Stimulated activated CD4-positive, alpha-beta T cell treated with anti-CD3 and anti-CD28 coated beads, Interleukin-15, amount 100 ng/mL, for 24 hours (primary cell): ENCODE results near the gene CDC73.
"Not testable (repeated sequence)": the region's sequence is repeated elsewhere in the genome, so short reads cannot be mapped to it uniquely, and the experiment has no call there.

Source experiments
- DNase-seq: peaks from one replicate; pipeline ENCODE4 v3.0.0-alpha.2; 2020

CDC73 gene

DNA sequence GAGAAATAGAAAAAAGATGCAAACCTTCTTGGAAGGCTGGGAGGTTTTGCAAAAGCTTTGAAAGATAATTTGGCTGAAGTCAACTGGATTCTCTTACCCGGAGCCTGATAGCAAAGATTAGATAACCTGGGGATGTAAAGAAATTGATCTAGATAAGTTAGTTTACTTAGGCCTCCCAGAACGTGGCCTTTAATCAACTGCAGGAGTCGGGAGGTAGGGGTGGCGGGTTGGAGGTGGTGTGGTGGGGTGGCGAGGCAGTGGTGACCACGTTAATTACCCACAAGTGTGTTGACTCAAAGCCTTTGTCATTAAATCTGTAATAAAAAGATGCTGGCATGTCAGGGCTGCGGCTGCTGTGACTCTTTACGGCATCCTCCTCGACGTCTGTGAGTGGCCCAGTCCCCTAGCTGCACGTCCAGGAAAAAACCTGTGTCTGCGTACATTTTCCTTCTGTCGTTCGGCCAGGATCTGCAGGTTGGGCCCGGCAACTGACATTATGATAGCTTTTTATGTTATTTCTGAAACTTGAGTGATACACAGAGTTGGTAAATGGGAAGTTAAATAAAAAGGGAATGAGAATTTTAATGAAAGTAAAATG is 115.6 kb downstream of the CDC73 start:
- no peak for DNase-seq

DNA sequence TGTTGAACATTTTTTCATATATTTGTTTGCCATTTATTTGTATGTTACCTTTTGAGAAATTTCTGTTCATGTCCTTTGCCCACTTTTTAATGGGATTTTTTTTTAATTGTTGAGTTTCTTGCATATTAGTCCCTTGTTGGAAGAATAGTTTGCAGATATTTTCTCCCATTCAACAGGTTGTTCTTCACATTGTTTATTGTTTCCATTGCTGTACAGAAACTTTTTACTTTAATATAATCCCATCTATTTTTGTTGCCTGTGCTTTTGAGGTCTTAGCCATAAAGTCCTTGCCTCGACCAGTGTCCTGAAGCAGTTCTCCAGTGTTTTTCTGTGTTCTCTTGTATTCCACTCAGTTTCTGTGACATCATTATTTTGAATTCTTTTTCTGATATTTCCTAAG is 118.8 kb downstream of the CDC73 start:
- DNase-seq = no peak

DNA sequence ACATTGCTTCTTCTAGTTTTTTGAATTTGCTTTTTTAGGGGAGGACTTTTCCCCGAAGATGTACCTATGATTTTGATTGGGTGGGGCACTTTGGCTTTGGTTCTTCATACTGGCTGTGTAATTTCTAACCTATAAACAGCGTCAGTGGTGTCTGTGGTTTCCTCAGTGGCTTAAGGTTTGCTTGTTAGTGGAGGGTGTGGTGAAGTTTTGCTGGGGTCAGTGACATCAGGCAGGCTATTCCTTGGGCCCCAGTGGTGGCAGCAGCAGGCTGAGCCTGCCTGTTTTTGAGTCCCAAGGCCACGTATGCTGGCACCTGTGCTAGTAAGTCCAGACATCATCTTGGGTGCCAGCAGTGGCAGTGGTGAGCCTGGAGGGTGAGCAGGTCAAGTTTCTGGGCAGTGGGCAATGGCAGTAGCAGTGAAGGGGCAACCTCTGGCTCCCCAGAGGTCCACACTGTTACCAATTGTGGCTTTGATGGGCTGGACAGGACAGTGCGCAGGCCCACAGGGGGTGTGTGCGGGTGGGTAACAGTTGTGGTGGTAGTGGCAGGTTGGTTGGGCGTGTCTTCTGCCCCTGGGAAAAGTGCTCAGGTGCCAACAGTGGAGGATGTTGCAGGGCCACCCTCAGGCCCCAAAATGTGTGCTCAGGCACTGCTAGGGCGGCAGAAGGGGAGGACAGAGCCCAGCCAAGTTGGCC is 119.4 kb downstream of the CDC73 start:
- no peak for DNase-seq

DNA sequence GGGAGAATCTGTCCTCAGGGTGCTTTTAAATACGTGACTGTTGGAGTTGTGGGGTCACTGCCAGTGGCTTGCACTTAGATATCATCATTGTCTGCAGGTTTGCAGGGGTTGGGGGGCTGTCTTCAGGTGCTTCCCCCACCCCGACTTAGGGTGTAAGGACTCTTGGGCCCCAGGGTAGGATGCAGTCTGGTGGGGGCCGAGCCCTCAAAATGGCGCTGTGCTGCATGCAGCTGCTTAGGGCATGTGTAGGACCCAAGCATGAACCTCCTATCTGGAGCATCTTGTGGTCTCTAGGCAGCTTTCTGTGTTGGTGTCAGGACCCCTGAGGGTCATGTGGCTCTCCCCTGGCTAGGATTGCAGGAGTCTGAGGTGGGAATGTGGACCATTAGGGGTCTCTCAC is 120.2 kb downstream of the CDC73 start:
- no peak for DNase-seq

DNA sequence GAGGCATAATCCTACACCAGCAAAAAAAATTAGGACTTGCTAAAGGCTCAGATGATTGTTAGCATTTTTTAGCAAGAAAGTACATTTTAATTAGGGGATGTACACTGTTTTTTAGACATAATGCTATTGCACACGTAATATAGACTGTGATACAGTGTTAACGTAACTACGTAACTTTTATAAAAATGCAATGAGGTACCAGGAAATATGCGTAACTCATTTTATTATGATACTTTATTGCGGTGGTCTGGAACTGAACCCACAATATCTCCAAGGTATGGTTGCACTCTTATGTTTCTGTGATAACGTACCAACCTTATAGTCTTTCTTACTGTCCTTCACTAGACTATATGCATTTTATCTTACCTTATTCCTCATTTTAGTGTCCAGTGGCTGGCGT is 127.4 kb downstream of the CDC73 start:
- DNase-seq = no peak

DNA sequence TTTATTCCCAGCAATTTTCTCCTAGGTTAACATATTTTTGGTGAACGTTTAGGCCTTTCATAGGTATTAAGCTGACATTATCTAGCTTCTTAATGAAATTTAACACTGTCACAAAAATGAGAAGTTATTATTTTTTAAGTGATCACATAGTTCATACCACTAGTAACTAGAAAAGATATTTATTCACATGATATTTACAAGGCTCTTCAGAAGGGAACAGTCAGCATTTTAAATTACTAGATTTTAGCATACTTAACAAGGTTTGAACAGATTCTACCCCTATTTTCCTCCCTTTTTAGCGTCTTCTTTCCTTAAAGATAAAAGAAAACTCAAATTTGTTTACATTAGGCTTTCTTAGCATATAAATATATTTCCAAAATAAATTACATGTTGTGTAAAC is 130.1 kb downstream of the CDC73 start:
- DNase-seq = no peak

DNA sequence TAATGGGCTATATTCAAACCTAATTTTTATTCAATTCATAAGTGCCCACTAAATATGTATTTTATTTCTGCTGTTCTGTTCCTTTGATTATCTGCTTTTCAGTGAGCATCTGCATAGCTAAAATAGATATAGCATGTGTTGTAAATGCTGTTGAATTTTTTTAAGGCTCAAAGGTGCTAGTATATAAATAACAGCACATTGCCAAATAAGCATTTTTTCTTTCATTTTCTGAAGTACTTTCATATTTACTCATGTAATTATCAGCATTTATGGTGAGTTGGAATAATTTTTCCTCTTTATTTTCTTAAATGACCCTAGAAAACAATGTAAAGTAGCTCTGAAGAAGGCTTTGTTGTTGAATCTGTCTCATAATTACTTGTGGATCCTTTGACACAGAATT is 134.2 kb downstream of the CDC73 start:
- no peak for DNase-seq

DNA sequence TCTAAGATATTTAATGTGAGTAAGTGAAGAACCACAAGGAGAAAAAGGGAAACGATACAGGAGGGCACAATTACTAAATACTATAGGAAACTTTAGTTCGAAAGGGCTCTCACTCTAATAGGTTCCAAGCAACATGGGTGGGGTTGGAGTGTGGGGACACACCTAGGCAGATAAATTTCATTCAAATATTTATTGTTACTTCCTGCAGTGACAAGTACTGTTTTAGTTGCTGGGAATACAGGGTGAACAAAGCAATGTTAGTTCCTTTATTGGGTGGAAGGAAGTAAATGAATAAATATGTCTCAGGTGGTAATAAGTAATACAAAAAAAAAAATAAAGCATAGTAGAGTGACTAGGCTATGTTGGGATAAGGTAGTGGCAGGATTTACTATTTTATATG is 137.8 kb downstream of the CDC73 start:
- DNase-seq = no peak

DNA sequence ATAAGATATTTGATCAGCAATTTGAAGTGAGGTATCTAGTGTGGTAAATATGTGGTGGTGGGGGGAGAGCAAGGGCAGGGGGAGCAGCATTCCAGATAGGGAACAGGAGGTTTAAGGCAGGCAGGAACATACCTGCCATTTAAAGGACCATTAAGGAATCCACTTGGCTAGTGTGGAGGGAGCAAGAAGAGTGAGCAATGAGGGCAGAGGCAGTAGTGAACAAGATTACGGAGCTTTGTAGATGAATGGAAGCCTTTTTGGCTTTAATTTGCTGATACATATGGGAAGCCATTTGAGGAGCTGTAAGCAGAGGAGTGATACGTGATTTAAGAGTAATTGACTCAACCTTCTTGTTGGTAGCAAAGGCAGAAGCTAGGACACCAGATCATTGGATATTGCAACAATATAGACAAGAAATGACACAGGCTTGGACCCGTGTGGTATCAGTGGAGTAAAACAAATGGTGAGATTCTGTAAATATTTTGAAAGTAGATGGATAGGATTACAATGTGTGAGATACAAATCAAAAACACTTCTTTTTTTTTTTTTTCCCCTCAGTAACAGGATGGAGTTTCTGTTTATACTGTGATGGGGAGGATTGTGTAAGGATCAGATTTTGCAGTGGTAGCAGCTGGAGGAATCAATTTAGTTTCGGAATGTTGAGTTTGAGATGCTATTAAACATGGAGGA is 138.4 kb downstream of the CDC73 start:
- DNase-seq = no peak

DNA sequence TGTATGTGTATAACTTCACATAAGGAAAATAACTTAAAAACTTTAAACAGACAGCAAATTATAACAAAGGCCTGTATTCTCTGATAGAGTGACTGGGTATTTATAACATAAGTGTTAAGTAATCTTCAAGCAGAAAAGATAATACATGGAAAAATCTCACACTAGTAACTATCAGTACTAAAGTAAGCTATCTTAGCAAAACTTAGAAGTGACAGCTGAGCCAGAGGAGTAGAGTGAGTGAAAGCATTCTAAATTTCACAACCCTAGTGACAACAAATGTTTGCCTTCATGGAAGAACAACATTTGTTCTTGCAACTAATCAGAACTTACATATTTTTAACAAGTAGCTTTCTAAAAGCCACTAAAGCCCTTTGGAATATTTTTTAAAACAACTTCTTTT is 139.1 kb downstream of the CDC73 start:
- no peak for DNase-seq

DNA sequence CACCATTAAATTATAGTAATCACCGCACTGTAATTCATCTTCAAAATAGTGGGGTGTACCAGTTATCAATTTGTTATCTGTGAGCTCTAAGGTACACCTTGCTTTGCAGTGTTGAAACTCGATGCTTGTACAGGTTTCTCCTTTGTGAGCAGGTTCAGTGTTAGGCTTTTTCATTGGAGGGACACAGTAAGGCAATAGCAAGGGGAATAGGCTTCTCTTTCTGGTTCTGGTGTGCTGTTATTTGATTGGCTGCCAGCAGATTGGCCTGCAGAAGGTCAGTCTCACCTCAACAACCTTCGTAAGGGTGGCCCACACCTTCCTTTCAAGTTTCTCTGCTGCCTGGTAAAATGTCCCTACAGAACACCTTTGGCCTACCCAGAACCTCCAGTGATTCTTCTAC is 140.8 kb downstream of the CDC73 start:
- no peak for DNase-seq

DNA sequence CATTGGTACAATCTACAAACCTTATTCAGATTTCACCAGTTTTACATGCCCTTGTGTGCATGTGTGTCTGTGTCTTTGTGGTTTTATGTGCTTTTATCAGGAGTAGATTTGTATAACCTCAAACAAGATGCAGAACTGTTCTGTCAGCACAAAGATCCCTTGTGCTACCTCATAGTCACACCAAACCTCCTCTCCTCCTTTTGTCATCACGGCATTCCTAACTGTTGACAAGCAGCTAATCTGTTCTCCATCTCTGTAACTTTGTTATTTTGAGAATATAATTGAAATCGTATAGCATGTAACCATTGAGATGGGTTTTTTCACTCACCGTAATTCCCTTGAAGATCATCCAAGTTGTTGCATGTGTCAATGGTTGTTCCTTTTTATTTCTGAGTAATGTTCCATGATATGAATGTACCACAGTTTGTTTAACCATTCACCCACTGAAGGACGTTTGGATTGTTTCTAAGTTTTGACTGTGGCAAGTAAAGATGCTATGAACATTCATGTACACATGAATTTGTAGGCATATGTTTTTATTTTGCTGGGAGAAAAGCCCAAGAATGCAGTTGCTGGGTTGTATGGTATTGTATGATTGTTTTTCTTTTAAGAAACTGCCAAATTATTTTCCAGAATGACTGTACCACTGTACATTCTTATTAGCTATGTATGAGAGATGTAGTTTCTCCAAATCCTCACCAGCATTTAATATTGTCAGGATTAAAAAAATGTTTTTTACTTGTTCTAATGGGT is 142.7 kb downstream of the CDC73 start:
- no peak for DNase-seq

DNA sequence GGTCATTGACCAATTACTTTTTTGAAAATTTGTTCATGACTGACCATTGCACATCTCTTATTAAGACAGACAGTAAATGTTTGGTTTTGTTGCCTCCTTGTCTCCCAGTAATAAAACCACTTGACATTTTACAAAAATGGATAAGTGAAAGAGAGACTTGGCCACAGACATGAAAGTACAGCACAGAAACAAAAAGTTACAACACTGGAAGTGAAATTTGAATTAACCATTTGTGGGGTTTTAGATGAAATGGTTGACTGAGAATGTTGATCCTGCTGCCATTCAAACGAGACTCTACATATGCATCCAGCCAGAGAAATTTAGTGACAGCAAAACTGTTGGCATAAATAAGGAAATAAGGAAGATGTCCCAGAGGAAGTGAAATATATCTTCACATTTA is 143.9 kb downstream of the CDC73 start:
- DNase-seq = no peak

DNA sequence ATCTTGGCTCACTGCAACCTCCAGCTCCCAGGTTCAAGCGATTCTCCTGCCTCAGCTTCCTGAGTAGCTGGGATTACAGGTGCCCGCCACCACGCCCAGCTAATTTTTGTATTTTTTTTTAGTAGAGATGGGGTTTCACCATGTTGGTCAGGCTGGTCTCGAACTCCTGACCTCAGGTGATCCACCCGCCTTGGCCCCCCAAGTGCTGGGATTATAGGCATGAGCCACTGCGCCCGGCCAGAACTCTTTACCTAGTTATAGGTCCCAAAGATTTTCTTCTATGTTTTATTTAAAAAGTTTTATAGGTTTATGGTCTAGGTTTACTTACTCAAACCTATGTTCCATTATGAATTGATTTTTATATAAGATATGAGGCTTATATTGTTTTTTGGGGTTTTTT is 145.0 kb downstream of the CDC73 start:
- DNase-seq = not testable (repeated sequence)

DNA sequence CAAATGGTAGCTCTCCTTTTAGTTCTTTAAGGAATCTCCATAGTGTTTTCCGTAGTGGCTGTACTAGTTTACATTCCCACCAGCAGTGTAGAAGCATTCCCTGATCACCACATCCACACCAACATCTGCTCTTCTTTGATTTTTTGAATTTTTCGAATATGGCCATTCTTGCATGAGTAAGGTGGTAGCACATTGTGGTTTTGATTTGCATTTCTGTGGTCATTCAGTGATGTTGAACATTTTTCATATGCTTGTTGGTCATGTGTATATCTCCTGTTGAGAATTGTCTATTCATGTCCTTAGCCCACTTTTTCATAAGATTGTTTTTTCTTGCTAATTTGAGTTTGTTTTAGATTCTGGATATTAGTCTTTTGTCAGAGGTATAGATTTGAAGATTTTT is 149.2 kb downstream of the CDC73 start:
- no peak for DNase-seq

DNA sequence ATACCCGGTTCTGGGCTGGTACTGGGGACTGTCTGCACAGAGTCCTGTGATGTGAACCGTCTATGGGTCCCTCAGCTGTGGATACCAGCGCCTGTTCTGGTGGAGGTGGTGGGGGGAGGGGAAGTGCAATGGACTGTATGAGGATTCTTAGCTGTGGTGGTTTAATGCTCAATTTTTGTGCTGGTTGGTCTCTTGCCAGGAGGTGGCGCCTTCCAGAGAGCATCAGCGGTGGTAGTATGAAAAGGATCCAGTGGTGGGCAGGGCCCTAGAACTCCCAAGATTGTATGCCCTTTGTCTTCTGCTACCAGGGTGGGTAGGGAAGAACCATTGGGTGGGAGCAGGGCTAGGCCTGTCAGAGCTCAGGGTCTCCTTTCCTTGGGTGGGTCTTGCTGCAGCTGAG is 153.9 kb downstream of the CDC73 start:
- no peak for DNase-seq

DNA sequence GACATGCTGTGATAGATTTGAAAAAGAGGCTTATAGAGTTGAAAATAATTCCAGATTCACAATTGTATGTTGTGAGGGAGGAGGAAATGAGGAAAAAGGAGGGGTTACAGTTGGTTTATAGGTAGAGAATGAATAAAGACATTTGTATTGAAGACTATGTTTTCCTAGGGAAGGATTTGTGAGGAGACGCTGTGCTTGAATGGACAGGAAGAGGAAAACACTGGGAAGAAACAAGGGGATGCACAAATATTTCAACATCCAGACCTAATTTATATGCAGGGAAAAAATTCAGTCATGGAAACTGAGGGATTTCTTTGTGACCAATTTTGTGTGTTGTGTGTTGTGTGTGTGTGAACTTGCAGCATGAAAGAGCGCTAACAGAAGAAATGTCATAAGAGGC is 157.1 kb downstream of the CDC73 start:
- no peak for DNase-seq

DNA sequence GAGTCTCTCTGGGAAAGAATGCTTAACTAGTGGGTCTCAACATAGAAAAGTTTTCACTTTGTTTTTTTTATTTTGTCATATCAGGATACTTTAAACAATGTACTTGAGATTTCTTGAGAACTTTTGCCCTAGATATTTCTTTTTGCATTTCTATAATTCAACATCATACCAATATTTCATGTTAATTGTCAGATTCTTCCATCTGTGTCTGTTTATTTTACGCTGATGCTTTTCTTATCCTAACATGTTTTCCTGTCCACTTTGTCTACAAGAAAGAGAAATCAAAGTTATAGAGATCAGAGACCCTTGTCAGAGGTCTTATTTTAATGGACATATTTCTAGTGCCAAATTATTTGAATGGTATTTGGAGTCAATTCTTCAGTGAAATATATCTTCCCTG is 160.1 kb downstream of the CDC73 start:
- no peak for DNase-seq

DNA sequence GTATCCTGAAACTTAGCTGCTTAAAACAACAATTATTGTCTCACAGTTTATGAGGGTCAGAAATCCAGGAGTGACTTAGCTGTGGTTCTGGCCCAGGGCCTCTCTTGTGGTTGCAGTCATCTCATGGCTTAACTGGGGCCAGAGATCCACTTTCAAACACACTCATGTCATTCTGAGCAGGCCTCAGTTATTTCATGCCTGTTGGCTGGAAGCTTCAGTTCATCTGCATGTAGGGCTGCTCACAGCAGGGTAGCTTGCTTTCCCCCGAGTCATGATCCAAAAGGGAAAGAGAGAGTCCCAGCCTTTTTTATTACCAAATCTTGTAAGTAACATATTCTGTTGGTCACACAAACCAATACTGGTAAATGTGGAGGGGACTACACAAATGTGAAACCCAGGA is 161.2 kb downstream of the CDC73 start:
- DNase-seq = no peak

DNA sequence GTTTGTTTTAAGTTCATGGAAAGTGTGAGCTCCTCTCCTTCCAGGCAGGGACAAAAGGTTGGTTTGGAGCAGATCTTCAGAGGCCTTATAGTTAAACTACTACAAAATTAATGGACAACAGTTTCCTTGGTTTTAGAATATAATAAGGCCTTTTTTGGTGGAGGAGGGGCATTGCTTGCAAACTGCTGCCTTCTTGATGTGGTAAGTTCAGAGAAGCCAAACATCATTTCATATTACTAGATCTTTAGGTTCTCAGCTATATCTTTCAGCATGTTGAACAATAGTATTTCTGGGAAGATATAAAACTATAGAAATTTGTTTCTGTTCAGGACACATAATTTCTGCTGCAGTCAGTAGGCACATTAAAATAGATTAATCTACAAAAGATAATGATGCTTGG is 162.4 kb downstream of the CDC73 start:
- DNase-seq = no peak

DNA sequence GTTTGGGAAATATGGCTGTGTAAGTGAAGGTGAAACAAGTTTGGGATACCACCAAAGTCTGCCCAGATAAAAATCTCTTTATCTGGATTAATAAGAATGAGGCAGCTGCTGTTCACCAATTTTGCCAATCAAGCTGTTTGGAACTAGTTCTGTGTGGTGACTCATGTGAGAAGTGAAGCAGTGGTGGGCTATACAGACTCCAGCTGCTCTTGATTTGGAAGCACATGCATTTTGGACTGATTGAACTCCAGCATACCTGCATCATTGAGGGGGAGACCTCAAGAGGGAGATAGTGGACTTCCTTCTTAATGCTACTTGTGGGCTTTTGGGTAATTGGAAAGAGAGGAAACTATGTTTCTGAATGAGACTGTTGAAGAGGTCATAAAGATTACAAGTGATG is 163.8 kb downstream of the CDC73 start:
- DNase-seq = no peak

DNA sequence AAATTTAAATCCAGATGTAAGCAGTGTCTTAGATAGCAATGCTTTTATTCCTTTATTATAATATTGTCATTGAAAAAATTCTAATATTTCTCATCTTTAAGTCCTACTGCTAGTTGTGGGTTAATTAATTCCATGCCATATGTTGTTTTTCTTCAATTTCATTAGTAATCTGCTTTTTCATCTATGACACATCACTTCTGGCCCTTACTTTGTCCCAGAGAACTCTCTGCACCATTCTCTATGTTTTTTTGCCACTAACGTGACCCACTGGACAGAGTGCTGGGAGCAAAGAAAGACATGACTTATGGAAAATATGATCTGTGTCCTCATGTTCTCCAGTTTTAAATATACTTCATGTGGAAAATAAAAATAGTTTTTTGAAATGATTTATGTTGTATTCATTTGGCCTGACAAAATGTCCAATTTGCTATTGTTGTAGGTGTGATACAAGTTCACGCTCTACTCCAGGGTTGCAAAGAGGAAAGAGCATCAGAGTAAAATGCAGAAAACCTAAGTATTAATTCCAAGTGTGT is 166.8 kb downstream of the CDC73 start:
- DNase-seq = not testable (repeated sequence)

DNA sequence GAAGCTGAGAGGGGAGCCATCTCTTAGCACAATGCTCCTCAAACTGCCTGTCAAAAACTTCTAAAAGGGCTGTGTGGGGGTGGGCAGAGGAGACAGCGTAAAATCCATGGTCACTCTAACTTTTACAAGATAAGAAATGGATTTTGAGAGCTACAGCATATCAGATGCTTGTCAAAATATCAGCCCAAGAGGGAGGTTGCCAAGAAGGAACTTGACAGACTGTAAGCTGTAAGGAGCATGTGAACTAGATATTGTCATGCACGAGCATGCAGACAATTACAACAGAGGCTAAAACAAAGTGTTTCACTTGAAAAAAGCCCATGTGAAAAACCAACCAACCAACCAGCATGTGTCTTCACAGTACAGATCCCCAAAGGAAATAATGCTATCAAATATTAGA is 171.9 kb downstream of the CDC73 start:
- DNase-seq = no peak

DNA sequence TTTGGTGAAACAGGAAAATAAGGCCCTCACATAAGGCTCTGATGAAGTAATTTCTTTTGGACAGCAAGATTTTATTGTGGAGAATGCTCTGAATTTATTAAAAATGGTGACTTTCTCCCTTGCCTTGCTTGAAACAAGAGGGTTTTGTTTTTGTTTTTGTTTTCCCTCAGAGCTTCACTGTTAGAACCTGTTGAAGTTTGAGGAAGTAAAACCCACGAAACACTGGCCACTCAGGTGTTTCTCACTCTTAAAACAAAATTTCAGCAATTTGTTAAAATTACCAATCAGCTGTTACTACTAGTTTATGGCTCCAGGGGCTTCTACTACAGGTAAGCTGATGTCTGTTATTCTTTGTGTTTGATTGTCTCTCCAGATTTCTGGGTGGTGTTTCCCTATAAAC is 177.2 kb downstream of the CDC73 start:
- no peak for DNase-seq
